Measurements from ENCODE around the gene TMEM151B.
A peak's percentile ranks its signal among the peaks of the same experiment; 100 is the strongest.

DNA sequence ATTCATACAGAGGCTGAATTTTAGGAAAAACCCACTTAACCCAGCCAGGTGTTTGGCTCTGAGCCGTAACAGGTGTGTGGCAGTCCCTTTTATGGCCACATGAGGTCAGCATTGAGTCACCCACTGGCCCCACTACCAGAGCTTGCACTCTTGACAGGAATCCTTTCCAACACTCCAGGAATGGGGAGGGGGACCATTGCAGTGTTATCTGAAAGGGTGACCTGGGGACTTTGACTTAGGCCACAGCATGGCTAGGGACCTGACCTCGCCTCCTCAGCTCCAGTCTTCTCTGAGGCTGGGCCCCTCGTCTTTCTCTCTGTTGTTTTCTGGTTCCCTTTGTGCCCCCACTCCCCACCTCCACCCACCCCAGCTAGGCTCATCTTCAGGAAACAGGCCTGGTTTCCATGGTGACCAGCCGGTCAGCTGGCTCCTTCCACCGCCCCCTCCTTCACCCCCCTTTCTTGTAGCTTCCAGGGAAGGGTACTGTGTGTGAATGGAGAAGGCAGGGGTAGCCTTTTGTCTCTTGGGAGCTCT, 2.1 kb upstream of the TMEM151B start:
- TF ChIP-seq, protein P1, sequence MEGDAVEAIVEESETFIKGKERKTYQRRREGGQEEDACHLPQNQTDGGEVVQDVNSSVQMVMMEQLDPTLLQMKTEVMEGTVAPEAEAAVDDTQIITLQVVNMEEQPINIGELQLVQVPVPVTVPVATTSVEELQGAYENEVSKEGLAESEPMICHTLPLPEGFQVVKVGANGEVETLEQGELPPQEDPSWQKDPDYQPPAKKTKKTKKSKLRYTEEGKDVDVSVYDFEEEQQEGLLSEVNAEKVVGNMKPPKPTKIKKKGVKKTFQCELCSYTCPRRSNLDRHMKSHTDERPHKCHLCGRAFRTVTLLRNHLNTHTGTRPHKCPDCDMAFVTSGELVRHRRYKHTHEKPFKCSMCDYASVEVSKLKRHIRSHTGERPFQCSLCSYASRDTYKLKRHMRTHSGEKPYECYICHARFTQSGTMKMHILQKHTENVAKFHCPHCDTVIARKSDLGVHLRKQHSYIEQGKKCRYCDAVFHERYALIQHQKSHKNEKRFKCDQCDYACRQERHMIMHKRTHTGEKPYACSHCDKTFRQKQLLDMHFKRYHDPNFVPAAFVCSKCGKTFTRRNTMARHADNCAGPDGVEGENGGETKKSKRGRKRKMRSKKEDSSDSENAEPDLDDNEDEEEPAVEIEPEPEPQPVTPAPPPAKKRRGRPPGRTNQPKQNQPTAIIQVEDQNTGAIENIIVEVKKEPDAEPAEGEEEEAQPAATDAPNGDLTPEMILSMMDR (conservative IDR thresholded peaks at IDR 0.05) = peak; percentile 97
- TF ChIP-seq ZFX (IDR thresholded peaks at IDR 0.05) = no peak
